Umbilical cord (tissue), 2 donors: Measurements from ENCODE around the gene TEX101. TPM values are rescaled to one million over a fixed set of nuclear protein-coding genes. Genes with fewer than 3 reads are reported as not detected.
"Not testable (repeated sequence)": the region's sequence is repeated elsewhere in the genome, so short reads cannot be mapped to it uniquely, and the experiment has no call there.

Source experiments
- DNase-seq: peaks from one replicate; pipeline ENCODE4 v3.0.0-alpha.2; 2015; ENCODE audit warnings: low spot score
- total RNA-seq: library from RNA; depleted of rRNA; stranded (reverse); fragments of >200 nt; gene quantifications from one replicate; pipeline ENCODE4 v1.2.3, GENCODE V29; 2014; ENCODE audit warnings: low replicate concordance; ENCODE audit not compliant: insufficient read depth

Gene TEX101, protein sequence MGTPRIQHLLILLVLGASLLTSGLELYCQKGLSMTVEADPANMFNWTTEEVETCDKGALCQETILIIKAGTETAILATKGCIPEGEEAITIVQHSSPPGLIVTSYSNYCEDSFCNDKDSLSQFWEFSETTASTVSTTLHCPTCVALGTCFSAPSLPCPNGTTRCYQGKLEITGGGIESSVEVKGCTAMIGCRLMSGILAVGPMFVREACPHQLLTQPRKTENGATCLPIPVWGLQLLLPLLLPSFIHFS
- total RNA-seq: not detected

DNA sequence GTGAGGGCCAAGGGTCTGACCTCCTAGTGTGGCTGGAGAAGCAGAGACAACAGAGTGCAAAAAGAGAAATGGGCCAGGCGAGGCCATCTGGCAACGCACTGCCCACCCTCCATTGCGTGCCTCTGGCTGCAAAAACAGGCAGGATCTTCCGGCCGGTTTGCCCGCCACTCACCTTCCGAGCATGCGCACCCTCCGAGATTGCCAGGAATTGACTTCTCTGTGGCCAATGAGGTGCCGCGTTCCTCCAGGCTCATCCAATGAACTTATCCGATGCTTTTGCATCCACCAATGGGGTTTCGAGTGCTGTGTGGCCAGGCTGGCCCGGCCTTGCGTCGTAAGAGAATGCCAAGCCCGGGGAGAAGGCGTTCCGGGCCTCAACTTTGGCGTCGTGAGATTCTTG, at the start of gene TEX101:
TSS of gene TEX101 (plus strand) at position 337 of the 400 bp plus-strand sequence. CDS start 1,030 bp downstream, outside the sequence.
- no peak for DNase-seq

DNA sequence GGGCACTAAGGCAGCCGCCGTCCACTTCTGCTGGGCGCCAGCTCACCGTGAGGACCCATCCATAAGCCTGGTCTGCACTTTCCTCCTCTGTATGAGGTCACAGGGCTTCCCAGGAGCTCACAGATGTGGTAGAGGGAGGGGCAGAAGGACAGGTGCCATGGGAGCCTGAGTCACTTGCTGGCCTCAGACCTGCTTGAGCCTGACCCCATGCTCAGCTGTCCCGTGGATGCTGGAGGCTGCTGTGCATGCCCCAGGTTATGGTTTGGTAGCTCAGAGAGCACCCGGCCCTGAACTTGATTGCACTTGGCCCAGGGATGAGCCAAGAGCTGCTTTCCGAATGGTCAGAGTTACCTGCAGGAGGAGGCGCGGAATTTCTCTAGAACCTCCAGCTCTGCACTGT, 49.0 kb upstream of the TEX101 start:
- not testable (repeated sequence) for DNase-seq

DNA sequence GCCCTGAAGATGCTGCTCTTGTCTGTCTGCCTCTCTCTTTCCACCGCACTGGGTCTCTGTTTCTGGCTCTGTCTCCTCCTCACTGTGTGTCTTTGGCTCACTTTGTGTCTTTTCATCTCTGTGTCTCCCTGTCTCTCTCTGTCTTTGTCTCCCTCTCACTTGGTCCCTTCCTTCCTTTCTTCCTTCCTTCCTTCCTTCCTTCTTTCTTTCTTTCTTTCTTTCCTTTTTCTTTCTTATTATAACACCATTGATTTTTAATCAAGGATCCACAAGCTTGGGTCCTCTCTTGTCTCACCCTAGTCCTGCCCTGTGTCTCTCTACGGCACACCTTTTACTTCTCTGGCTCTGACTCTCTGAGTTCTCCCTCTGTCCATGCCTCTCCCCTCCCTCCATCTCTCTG, 46.9 kb upstream of the TEX101 start:
- DNase-seq: no peak

DNA sequence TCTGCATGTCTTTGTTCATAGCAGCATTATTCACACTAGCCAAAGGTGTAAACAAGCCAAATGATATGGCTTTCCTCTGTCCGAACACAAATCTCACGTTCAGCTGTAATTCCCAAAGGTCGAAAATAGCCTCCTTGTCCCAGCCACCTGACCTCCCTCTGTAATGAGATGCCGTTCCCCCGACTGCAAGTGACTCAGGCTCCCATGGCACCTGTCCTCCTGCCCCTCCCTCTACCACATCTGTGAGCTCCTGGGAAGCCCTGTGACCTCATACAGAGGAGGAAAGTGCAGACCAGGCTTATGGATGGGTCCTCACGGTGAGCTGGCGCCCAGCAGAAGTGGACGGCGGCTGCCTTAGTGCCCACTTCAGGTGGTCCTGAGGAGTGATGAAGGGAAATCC, 45.8 kb upstream of the TEX101 start:
- DNase-seq: not testable (repeated sequence)

DNA sequence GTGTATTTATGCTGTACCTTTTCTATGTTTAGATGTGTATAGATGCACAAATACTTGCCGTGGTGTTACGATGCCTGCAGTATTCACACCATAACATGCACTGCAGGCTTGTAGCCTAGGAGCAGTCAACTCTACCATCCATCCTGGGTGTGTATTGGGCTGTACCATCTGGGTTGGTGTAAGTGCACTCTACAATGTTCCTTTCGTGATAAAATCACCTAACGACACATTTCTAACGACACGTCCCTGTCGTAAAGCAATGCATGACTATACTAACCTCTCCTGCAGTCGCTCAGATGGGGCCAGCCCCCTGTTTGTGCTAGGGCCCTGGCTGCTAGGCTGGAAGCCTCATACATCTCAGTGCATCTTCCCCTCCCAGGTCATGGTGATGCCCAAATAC, 42.8 kb upstream of the TEX101 start:
- no peak for DNase-seq

DNA sequence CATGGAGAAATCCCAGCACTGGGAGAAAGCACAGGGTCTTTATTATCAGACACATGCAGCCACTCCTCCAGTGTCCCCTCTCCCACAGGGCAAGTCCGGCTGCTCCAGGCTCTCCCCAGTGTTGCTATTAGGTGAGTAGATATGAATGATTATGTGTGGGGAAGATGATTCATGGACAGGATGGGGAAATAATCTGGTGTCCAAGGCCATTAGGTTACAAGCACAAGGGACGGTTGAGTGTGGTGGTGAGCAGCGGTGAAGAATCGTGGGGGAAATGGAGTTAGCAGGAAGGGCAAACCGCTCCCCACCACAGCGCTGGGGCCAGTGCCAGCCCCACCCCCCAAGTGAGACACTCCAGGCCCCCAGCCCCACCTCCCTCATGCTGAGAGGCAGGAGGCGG, 42.2 kb upstream of the TEX101 start:
- no peak for DNase-seq

DNA sequence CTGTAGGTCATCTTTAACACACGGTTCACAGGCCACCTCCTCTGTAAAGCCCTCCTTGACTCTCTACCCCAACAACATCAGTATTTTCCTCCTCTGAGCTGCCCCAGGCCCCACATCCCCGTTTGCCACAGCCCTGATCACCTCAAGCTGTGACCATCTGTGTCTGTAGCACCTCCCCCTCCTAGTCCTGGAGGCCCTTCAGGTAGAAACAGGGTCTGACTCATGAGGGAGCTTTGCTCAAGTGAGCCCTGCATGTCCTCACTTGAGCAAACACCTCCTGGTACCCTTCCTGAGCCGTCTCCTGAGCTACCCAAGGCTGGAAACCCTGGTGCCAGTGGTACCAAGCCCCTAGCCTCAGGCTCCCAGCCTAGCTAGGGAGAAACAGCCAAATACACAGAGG, 37.1 kb upstream of the TEX101 start:
- DNase-seq: not testable (repeated sequence)

DNA sequence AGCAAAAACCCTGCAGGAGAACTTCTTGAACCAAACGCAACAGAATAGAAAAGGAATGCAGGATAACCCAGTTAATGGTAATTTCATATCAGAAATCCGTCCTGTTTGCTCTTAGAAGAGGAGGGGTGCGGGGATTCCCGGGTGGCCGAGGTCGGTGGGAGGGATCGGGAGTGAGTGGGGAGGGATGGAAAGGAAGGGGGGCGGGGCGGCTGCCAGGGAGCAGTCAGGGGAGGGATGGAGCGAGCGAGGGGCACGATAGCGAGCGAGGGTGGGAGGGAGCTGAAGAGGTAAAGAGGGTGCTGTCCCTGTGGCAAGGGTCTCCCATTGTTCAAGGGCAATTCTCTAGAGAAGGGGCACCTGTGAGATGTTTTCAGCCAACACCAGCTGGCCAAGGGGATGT, 34.7 kb upstream of the TEX101 start:
- no peak for DNase-seq

DNA sequence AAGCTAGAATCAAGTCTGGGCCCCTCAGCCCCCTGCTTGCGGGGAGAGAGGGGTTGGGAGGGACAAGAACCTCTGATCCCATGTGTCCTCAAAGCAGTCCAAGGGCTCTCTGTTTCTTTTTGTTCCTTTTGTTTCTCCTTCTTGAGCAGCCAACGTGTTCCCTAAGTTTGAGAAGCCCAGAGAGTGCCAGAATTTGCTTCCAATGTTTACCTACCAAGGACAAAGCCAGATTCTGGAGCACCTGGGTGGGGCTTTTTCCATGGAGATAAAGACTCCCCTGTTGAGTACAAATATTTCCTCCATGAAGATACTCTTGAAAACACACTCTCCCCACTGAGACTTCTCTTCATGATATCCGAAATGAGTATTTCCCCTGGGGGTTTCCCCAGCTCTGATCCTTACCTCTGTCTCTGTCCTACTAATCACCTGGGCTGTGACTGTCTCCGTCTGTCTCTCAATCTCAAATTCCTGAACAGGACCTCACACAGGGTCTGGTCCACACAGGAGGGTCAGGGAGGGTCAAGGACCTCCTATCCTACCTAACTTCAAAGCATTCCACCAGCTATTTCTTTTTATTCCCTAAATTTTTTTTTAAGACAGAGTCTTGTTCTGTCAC, 33.8 kb upstream of the TEX101 start:
- no peak for DNase-seq

DNA sequence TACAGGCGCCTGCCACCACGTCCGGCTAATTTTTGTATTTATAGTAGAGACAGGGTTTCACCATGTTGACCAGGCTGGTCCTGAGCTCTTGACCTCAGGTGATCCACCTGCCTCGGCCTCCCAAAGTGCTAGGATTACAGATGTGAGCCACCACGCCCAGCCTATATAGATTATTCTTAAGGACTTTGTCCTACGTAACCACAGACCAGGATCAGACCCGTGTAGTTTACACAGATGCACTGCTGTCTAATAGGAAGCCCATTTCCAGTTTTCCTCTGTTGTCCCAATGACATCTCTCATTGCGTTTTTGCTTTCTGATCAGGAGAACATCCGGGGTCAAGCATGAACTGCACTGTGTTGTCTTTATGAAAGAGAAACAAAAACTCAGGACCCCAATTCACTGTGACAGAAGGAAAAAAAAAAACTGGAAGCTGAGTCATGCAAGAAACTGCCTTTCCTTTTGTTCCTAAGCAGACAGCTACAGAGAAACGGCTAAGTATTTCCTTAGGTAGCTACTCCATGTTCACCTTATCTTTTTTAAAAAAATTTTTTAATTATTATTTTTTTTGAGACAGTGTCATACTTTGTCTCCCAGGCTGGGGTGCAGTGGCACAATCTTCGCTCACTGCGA, 32.0 kb upstream of the TEX101 start:
- not testable (repeated sequence) for DNase-seq

DNA sequence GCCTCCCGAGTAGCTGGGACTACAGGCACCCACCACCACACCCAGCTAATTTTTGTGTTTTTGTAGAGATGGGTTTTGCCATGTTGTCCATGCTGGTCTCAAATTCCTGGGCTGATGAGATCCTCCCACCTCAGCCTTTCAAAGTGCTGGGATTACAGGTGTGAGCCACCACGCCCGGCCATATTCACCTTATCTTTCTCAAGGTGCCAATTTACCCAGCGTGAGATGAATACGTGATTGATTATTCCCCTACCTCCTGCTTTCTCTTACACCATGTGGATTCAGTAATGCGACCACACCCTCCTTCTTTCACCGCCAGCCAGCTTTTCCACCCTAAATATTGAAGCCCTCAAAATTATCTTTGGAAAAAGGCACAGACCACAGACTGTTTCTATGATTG, 31.4 kb upstream of the TEX101 start:
- DNase-seq: not testable (repeated sequence)

DNA sequence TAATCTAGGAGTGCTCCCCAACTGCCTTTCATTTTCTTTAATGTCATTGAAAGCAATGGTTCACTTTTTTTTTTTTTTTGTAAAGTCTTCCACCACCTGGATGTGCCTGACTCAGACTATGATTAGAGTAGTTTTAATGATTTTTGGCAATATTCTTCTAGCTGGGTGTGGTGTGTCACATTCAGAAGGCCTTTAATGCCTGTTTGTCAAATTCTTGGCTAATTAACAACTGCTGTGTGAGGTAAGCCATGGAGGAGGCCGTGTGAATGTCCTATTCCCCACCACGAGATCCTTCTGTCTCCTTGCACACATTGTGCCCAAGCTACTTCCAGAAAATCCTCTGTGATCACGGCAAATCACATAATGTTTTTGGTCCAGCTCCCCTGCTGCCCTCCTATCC, 30.9 kb upstream of the TEX101 start:
- not testable (repeated sequence) for DNase-seq

DNA sequence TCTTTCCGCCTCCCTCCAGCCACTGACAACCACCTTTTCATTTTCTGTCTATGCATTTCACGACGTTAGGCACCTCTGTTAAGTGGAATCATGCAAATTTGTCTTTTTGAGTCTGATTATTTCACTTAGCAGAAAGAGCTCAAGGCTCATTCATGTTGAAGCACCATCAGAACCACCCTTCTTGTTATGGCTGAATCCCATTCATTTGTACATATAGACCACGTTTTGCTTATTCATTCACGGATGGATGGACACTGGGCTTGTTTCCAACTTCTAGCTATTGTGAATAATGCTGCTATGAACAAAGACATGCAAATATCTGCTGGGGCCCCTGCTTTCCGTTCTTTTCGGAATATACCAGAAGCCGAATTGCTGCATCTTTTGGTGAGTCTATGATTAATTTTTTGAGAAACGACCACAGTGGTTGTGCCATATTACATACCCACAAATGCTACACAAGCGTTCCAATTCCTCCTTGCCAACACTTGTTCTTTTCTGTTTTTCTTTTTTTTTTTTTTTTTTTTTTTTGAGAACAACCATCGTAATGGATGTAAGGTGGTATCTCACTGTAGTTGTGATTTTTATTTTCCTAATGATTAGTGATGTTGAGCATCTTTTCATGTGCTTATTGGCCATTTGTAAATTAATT, 23.7 kb upstream of the TEX101 start:
- DNase-seq: not testable (repeated sequence)

DNA sequence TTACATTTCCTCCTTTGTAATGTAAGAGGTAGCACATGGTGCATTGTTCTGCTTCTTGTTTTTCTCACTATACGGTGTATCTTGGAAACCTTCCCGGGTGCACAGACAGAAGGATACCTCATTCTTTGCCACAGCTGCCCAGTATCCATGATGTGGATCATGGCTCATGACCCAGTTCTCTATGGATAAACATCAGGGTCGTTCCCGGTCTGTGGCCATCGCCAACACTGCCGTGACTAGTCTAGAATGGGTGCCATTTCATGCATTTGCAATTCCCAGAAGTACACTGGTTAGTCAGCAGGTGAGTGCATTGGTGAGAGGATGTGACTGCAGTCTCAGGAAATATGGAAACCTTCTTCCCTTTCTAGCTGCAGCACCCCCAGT, 23.1 kb upstream of the TEX101 start:
- DNase-seq: not testable (repeated sequence)

DNA sequence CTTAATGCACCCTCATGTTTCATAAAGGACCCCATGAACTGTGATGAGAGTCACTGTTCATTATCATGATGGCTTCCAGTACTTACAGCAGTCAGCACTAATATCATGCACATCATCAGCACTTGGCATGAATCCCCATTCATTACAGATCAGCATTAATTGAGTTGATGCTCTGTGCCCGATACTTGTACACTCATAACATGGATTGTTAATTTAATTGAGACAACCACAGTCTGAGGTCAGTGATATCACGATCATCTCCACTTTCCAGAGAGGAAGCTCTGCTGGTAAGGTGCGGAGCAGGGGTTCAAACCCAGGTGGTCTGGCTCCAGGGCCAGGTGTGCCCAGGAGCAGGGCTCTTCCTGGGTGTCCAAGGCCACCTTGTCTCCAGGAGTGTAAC, 21.2 kb upstream of the TEX101 start:
- not testable (repeated sequence) for DNase-seq

DNA sequence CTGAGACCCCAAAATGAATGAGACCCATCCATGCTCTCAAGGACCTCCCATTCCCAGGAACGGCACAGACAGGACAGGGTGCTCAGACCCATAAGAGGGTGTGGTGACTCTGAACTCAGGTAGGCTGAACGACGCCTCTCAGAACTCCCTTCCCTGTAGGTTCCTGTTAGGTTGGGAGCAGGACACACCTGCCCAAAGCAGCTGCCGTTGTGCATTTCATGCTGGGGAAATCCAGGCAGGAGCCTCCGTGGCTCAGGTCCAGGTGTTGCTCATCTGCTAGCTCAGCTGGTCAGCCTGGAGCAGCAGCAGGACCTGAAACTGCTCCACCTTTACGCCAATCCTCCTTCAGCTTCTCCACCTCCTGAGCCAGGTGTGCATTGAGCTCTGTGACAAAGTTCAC, 19.1 kb upstream of the TEX101 start:
- no peak for DNase-seq

DNA sequence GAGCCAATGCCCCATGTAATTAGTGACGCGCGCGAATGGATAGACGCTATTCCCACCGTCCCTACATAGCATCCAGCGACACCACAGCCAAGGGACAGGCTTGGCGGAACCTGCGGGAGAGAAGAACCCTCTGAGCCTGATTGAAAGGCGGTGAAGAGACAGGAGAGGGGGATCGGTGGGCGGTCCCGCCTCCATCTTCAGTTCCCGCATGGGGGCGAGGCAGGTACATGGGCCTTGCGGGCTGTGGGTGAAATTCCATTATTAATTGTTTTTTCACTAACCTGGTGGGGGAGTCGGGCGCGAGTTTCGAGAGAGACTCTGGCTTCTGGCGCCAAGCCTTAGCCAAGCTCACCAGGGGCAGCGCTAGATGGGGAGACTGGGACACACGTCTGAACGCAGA, 8.4 kb upstream of the TEX101 start:
- DNase-seq: no peak

DNA sequence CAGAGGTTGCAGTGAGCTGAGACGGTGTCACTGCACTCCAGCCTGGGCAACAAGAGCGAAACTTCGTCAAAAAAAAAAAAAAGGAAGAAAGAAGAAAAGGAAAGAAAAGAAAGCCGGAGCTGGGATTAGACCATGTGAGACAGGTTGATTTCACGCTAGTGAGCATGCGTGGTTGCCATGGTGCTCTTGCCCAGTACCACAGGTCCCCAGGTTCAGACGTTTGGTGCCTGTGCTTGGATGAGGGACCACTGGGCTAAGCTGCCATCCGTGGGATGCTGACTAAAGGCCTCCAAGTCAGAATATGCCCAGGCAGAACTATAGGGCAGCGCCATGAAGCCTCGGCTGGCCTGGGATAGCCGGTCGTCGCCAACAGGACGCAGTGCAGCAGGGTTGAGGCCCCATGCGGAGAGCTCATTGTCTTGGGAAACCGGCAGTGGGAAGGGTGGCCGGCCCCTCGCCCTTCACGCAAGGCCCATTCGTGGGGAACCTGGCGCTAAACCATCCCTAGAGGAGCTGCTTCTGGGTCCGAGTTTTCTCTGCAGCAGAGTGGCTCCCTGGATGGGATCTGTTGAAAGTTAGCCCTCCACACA, 7.2 kb upstream of the TEX101 start:
- no peak for DNase-seq

DNA sequence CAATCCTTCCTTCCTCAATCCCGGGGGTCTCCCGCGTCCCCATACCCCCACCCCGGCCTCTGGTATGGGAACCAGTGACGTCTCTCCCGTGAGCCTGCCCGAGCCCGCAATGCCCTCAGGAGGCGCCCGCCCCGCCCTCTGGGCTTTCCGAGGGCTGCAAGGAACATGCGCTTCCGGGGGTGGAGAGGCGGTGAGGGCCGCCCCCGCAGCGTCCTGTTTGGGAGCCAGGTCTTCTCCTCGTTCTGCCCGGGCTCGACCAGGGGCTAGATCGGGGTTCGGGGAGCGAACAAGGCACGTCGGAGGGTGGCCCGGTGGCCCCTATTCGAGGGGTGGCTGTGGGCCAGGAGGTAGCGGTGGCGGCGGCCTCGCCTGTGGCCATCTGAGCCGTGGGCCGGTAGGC, 6.6 kb upstream of the TEX101 start:
- no peak for DNase-seq

DNA sequence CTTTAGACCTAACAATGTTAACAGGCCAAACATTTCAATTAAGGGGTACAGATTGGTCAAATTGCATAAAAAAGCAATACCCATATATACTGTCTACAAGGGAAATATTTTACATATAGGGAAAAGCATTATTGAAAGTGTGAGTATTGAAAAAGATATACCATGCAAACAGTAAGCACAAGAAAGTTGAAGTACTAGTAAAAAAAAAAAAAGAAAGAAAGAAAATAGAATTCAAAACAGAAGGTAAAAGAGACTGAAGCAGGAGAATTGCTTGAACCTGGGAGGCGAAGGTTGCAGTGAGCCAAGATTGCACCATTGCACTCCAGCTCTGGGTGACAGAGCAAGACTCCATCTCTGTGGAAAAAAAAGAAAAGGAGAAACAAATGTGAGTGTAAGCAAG, 5.3 kb upstream of the TEX101 start:
- DNase-seq: no peak

DNA sequence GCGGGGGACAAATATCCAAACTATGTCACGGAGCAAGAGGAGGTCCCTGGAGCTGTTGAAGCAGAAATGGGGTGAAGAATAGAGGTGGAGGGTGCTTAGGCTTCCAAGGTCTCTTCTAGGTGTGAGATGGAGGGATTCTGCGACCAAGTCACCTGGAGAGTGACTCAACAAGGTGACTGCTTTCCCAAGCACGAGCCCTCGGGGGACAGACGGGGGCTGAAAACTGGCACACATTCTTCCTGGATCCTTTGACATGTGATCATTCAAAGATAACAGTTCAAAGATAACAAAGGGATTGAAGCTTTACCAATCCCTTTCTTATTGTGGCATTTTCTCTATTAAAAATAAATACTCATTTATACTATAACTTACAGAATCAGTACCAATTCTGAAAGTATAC, 2.2 kb upstream of the TEX101 start:
- DNase-seq: no peak

DNA sequence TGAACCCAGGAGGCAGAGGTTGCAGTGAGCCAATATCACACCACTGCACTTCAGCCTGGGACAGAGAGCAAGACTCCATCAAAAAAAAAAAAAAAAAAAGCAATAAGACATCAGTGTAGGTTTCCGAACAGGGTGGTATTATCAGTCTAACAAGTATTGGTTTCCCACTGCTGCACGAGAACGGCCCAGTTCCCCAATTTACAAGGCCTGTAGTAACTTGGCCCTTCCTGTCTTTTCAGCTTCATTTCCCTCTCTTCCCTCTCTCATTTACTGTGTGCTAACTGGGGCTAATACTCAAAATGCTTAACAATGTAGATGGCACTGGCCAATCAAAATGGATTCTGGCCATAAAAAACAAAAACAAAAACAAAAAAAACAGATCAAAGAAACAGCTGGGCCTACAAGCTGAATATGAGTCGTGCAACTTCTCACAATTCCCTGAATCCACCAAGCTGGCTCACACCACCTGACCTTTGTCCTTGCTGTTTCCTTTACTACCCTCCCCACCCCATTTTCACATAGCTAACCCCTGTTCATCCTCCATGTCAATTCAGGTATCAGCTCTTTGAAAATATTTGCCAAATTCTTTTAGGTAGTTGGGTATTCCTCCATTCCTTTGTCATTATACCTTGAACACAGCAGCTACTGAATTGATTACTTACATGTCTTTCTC, 2.4 kb downstream of the TEX101 start:
- DNase-seq: no peak
